ENCODE measurements around the gene SLC35D1. TPM values are rescaled to one million over a fixed set of nuclear protein-coding genes. Genes with fewer than 3 reads are reported as not detected.

SLC35D1 gene
- total RNA-seq, 1 donor from 2014 or later: 5.6 TPM

DNA sequence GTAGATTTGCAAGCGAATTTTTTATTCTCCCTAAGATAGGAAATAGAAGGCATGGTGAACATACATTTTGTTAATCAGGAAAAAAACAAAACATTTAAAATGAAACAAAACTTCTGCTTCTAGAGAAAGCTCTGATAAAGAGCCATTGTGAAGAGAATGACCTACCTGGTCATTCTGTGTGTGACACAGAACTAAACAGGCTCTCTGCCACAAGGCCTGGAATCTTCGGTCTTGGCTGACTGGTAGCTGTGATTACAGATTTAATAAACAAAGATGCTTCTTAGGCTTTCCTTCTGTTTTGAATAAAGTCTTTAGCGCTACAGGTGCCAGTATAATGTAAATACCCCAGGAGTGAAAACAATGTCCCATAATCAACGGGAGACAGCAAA is 22.1 kb downstream of the SLC35D1 start:
- intact Hi-C loops (cut with DNase I): no loop called here
- no peak for DNase-seq
- Histone ChIP-seq H3K27me3 (ENCODE audit: low read depth) (no peaks in the 10 kb centered on the region), H3K9me3 (no peaks in the 10 kb centered on the region), H3K4me1 (no peaks in the 10 kb centered on the region), H3K27ac (no peak overlapping the region), H3K4me3 (no peak overlapping the region), H3K36me3 (peaks cover 7% of the 10 kb centered on the region)
- ATAC-seq: no peak
- TF ChIP-seq, protein P1, sequence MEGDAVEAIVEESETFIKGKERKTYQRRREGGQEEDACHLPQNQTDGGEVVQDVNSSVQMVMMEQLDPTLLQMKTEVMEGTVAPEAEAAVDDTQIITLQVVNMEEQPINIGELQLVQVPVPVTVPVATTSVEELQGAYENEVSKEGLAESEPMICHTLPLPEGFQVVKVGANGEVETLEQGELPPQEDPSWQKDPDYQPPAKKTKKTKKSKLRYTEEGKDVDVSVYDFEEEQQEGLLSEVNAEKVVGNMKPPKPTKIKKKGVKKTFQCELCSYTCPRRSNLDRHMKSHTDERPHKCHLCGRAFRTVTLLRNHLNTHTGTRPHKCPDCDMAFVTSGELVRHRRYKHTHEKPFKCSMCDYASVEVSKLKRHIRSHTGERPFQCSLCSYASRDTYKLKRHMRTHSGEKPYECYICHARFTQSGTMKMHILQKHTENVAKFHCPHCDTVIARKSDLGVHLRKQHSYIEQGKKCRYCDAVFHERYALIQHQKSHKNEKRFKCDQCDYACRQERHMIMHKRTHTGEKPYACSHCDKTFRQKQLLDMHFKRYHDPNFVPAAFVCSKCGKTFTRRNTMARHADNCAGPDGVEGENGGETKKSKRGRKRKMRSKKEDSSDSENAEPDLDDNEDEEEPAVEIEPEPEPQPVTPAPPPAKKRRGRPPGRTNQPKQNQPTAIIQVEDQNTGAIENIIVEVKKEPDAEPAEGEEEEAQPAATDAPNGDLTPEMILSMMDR (IDR thresholded peaks at IDR 0.05): no peak

DNA sequence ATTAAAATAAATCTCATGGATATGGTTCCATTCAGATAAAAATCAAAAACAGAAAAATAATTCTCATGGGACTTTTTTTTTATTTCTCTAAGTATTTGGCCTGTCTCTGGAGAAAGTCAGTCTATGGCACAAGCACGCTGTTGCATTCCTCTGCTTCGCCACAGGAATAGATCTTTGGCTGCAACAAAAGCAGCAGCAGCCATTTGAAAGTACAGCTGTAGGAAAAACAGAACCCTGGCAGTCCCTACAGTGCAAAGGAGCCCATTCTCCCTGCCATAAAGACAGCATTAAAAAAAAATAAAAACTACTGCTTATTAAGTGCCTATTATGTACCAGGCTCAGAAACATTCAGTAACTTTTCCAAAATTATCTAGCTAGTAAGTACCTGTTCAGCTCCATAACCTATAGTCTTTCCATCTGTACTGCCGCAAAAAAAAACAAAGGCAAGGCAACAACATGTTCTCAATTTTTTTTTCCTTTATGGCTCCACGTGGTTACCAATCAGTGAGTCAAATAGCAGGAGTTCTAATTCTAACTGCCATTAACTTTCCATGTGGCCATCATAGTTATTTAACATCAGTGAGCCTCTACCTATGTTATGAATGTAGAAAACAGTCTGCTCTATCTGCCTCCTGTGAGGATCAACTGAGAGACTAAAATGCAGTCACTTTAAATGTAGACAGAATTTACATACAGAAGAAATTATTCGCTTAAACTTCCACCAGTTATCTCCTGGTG is 22.7 kb downstream of the SLC35D1 start:
- ATAC-seq: no peak
- no peak for DNase-seq

DNA sequence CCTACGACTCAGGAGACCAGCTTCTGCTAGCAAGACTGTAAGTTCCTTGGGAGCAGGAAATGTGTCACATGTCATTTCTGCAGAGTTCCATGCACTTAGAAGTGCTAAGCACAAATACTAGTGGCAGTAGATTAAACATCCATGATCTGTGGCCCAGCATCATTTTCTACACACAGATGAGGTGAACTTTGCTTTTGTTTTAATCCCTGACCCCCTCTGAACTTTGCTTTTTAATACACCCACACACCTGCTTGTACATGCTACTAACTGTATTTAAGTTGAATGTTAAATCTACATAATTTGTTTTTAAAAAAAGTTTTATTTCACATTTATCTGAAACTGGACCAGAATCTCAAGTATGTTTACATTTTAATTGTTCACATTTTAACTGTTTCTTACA is 24.5 kb downstream of the SLC35D1 start:
- Histone ChIP-seq H3K27me3 (ENCODE audit: low read depth) (no peaks in the 10 kb centered on the region), H3K36me3 (peaks cover 9% of the 10 kb centered on the region), H3K27ac (no peak overlapping the region), H3K4me3 (no peak overlapping the region), H3K9me3 (no peaks in the 10 kb centered on the region), H3K4me1 (no peaks in the 10 kb centered on the region)
- intact Hi-C loops (cut with DNase I): no loop called here
- TF ChIP-seq, protein P1 (IDR thresholded peaks at IDR 0.05): no peak
- DNase-seq: no peak
- no peak for ATAC-seq

More for the DNA sequence above, 22.7 kb downstream of the SLC35D1 start:
- H3K4me1 ChIP-seq: no peaks in the 10 kb centered on the region
- TF ChIP-seq, protein P1 (IDR thresholded peaks at IDR 0.05): no peak
- no peaks in the 10 kb centered on the region for H3K9me3 ChIP-seq
- no peak overlapping the region for H3K27ac ChIP-seq
- H3K4me3 ChIP-seq: no peak overlapping the region
- H3K27me3 ChIP-seq (ENCODE audit: low read depth): no peaks in the 10 kb centered on the region
- intact Hi-C loops (cut with DNase I): no loop called here
- H3K36me3 ChIP-seq: peaks cover 1% of the 10 kb centered on the region

DNA sequence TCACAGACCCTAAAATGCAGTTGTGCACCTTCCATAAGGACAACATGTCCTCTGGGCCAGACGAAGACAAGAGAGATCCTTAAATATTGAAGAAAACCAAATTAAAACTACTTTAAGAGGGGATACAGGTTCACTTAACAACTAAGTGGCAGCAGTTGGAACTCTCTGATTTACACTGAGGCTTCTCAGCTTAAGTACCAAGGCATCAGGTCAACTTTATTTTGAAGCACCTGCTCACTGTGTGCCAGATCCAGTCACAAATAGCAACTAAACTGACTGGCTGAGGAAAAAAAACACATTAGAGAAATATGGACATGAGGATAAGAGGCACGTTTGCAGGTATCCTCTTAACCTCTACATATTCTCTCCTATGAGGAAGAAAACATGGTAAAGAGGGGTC is 33.2 kb downstream of the SLC35D1 start:
- ATAC-seq (no peak), DNase-seq (no peak)
- H3K36me3 ChIP-seq: peaks cover 23% of the 10 kb centered on the region
- no peak overlapping the region for H3K4me3 ChIP-seq
- TF ChIP-seq, protein P1 (IDR thresholded peaks at IDR 0.05): no peak
- H3K27me3 ChIP-seq (ENCODE audit: low read depth): no peaks in the 10 kb centered on the region
- intact Hi-C loops (cut with DNase I): no loop called here
- peaks cover 21% of the 10 kb centered on the region for H3K4me1 ChIP-seq
- no peaks in the 10 kb centered on the region for H3K9me3 ChIP-seq
- no peak overlapping the region for H3K27ac ChIP-seq

DNA sequence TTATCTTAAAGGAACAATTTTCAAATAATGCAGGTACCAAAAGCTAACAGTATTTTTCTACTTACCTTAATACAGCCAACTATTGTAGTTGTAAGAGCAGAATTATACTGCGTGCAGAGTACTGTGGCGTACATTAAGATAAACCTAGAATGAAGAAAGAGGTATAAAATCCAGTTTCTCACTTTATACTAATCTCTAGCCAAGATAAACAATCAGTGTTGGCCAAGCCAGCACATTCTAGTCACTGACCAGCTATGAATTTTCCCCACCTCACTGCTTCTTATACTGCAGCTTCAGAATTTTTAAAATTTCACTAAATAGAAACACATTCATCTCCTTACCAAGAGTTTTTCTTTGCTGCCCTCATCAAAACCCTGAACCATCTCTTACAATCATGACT is 33.6 kb downstream of the SLC35D1 start:
- ATAC-seq (no peak), DNase-seq (no peak)

More for the DNA sequence above, 33.6 kb downstream of the SLC35D1 start:
- Histone ChIP-seq H3K4me3 (no peak overlapping the region), H3K27me3 (ENCODE audit: low read depth) (no peaks in the 10 kb centered on the region), H3K4me1 (peaks cover 21% of the 10 kb centered on the region), H3K36me3 (peaks cover 19% of the 10 kb centered on the region), H3K9me3 (no peaks in the 10 kb centered on the region), H3K27ac (no peak overlapping the region)
- intact Hi-C loops (cut with DNase I): no loop called here
- TF ChIP-seq, protein P1 (IDR thresholded peaks at IDR 0.05): no peak
